Stimulated activated CD4-positive, alpha-beta T cell treated with anti-CD3 and anti-CD28 coated beads, Interleukin-15, amount 100 ng/mL, for 48 hours (primary cell): ENCODE data around the gene ZNF133.

Experiments used
- DNase-seq, 2 donors: peaks; one replicate each; pipeline ENCODE4 v3.0.0-alpha.2; 2020; ENCODE audit warnings: low read depth in 2 of 2

Gene ZNF133

GRCh38 chr20:18361678-18362077 lies 73.4 kb downstream of the ZNF133 start:
- DNase-seq, result no peak

- no peak for DNase-seq
These were observed 74.6 kb downstream of the ZNF133 start for GRCh38 chr20:18362916-18363315.

DNA sequence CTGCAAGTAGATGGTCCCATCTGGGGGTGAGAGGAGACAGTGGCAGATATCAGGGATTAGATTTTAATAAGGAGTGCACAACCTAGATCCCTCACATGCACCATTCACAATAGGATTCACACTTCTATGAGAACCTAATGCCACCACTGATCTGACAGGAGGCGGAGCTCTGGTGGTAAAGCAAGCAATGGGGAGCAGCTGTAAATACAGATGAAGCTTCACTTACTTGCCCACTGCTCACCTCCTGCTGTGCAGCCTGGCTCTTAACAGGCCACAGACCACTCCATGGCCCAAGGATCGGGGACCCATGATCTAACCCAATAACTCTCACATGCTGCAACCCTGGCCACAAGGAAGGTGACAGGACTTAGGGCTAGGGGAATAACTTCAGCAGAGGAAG lies 75.4 kb downstream of the ZNF133 start:
- no peak for DNase-seq

- DNase-seq, result no peak
These were observed 76.4 kb downstream of the ZNF133 start for GRCh38 chr20:18364768-18365167.
